GM20431 (cell line): Measurements from ENCODE around the gene AGBL1.

Source experiments
- in situ Hi-C: fragments of 300-500 bp; cut with MseI, MboI; formaldehyde crosslinking; loops from one replicate; pipeline ENCODE4 v1.15.0; 2020; ENCODE audit warnings: low sequenced_read_pairs; ENCODE audit not compliant: unreplicated experiment

AGBL1 gene

GRCh38 chr15:86229936-86230335 lies 150.3 kb downstream of the AGBL1 start:
- in situ Hi-C loops: no loop called here

- in situ Hi-C loops: no loop called here
Measured at GRCh38 chr15:86231864-86232721, 152.4 kb downstream of the AGBL1 start.

GRCh38 chr15:86235667-86236066 lies 156.0 kb downstream of the AGBL1 start:
- in situ Hi-C loops: no loop called here

- in situ Hi-C loops: no loop called here
Measured at GRCh38 chr15:86236356-86237110, 156.9 kb downstream of the AGBL1 start.

GRCh38 chr15:86237111-86237500 lies 157.4 kb downstream of the AGBL1 start:
- in situ Hi-C loops: no loop called here

GRCh38 chr15:86247249-86247955 lies 167.7 kb downstream of the AGBL1 start:
- in situ Hi-C loops: no loop called here

- in situ Hi-C loops: no loop called here
Measured at GRCh38 chr15:86255247-86255646, 175.6 kb downstream of the AGBL1 start.

- in situ Hi-C loops: no loop called here
Measured at GRCh38 chr15:86256628-86257027, 177.0 kb downstream of the AGBL1 start.

- in situ Hi-C loops: no loop called here
Measured at GRCh38 chr15:86259589-86259988, 179.9 kb downstream of the AGBL1 start.

GRCh38 chr15:86263230-86263629 lies 183.6 kb downstream of the AGBL1 start:
- in situ Hi-C loops: no loop called here

GRCh38 chr15:86266896-86267484 lies 187.3 kb downstream of the AGBL1 start:
- in situ Hi-C loops: no loop called here

GRCh38 chr15:86267892-86268291 lies 188.2 kb downstream of the AGBL1 start:
- in situ Hi-C loops: no loop called here

GRCh38 chr15:86268558-86268957 lies 188.9 kb downstream of the AGBL1 start:
- in situ Hi-C loops: no loop called here

GRCh38 chr15:86273309-86273708 lies 193.6 kb downstream of the AGBL1 start:
- in situ Hi-C loops: loop anchor here (10.0 kb wide), 1 partner anchor 61 kb away; no protein-coding TSS in a partner anchor

GRCh38 chr15:86275361-86275760 lies 195.7 kb downstream of the AGBL1 start:
- in situ Hi-C loops: loop anchor here (10.0 kb wide), 1 partner anchor 59 kb away; no protein-coding TSS in a partner anchor

- in situ Hi-C loops: loop anchor here (10.0 kb wide), 1 partner anchor 56 kb away; no protein-coding TSS in a partner anchor
Measured at GRCh38 chr15:86278586-86278985, 198.9 kb downstream of the AGBL1 start.

- in situ Hi-C loops: no loop called here
Measured at GRCh38 chr15:86284635-86285034, 205.0 kb downstream of the AGBL1 start.

GRCh38 chr15:86295511-86295910 lies 215.8 kb downstream of the AGBL1 start:
- in situ Hi-C loops: no loop called here

GRCh38 chr15:86296769-86297168 lies 217.1 kb downstream of the AGBL1 start:
- in situ Hi-C loops: no loop called here
